Left hindlimb (tissue), 1 donor: ENCODE data around the gene TRPT1.
"Not testable (repeated sequence)": the region's sequence is repeated elsewhere in the genome, so short reads cannot be mapped to it uniquely, and the experiment has no call there.

Experiments
- DNase-seq: peaks from one replicate; pipeline ENCODE4 v3.0.0-alpha.2; 2018

Gene TRPT1

GRCh38 chr11:64258356-64258755 is 32.4 kb upstream of the TRPT1 start:
- DNase-seq = no peak

DNA sequence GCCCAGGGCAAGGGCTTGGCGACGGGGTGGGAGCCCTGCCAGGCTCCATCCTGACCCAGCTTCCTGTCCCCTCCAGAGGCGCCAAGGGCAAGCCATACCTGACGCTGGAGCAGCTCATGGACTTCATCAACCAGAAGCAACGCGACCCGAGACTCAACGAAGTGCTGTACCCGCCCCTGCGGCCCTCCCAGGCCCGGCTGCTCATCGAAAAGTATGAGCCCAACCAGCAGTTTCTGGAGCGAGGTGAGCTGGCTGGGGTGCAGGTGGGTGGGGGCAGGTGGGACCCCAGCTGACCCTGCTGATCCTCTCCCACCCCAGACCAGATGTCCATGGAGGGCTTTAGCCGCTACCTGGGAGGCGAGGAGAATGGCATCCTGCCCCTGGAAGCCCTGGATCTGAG is 30.3 kb upstream of the TRPT1 start:
- DNase-seq = no peak

DNA sequence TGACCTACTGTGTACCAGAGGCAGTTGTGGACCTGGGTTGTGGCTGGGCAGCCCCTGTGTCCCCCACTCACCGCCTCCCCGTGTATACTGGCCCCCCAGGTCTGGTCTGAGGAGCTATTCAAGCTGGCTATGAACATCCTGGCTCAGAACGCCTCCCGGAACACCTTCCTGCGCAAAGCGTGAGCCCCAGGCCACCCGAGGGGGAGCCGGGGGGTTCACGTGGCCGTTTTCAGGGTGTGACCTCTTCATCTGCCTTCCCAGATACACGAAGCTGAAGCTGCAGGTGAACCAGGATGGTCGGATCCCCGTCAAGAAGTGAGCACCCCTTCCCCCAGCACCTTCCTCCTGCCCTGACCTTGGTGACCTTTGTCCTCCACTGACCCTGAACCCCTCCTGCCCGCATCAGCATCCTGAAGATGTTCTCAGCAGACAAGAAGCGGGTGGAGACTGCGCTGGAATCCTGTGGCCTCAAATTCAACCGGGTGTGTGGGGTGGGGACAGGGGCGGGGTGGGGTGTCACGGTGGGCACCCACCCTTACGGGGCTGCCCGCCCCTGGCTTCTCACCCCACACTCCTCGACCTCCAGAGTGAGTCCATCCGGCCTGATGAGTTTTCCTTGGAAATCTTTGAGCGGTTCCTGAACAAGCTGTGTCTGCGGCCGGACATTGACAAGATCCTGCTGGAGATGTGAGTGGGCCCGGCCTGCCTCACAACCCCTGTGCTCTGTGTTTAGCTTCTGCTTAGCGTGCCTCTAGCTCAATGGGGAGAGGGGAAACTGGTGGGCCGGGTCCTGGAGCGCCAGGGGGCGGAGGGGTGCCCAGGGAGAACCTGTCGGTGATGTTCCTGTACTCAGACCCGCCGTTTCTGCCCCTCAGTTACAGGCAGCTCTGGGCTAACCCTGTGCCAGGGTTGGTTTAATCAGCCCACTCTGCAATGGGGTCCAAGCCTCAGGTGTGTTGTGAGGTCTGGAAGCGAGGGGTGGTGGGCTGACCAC is 29.4 kb upstream of the TRPT1 start:
- DNase-seq = no peak

- no peak for DNase-seq
These were observed 28.3 kb upstream of the TRPT1 start for GRCh38 chr11:64254326-64254725.

GRCh38 chr11:64253481-64253880 is 27.5 kb upstream of the TRPT1 start:
- no peak for DNase-seq

DNA sequence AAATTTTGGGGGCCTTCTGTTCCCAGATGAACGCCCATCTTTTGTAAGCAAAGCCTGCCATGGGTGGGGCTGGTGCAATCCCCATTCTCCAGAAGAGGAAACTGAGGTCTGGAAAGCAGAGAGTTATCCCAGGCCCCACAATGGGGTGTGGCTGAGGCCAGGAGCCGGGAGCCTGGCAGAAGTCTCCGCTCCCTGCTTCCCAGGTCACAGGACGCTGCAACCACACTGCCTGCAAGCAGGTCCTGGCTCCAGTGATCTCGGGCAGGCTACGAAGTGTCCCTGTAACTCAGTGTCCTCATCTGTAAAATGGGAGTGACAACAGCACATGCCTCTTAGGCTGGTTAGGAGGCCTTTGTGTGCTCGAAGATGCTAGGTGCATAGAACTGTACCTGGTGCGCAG is 27.1 kb upstream of the TRPT1 start:
- no peak for DNase-seq

GRCh38 chr11:64252003-64252872 is 26.3 kb upstream of the TRPT1 start:
- no peak for DNase-seq

DNA sequence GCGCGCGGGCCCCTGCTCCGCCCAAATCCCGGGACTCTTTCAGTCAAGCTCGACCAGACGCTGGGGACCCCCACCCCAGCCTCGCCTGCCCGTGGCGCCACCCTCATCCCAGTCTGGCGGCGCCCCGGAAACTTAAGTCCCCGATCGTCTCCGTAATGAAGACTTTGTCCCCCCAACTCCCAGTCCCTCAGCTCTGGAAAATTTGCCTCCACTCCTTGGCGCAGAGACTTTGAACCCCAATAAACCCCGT is 25.7 kb upstream of the TRPT1 start:
- DNase-seq = no peak

- no peak for DNase-seq
These were observed 25.2 kb upstream of the TRPT1 start, which contains the start of gene PLCB3 for GRCh38 chr11:64251016-64251752. Gene PLCB3 (plus strand): TSS chr11:64251530. CDS start chr11:64251650, 120 bp downstream.

- no peak for DNase-seq
These were observed 24.5 kb upstream of the TRPT1 start for GRCh38 chr11:64250415-64251015.

- DNase-seq = no peak
These were observed 23.8 kb upstream of the TRPT1 start for GRCh38 chr11:64249563-64250414.

- DNase-seq = no peak
These were observed 23.1 kb upstream of the TRPT1 start for GRCh38 chr11:64249038-64249437.

DNA sequence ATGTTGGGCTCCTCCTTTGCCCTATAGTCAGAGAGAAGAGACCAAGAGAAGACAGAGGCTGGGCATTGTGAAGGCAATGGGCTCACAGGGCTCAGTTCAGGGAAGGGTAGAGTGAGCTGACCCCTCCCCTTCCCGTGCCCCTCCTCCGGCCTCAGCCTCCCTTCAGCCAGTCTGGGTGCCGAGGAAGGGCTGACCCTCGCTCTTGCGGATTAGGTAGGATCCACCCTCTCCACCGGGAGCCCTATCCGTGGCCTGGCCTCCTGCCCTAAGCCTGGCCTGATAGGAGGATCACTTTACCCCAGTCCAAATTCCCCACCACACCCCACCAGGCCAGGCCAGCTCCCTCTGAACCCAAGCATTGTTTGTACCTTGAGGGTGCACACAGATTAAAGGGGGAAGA is 22.6 kb upstream of the TRPT1 start:
- DNase-seq = no peak

DNA sequence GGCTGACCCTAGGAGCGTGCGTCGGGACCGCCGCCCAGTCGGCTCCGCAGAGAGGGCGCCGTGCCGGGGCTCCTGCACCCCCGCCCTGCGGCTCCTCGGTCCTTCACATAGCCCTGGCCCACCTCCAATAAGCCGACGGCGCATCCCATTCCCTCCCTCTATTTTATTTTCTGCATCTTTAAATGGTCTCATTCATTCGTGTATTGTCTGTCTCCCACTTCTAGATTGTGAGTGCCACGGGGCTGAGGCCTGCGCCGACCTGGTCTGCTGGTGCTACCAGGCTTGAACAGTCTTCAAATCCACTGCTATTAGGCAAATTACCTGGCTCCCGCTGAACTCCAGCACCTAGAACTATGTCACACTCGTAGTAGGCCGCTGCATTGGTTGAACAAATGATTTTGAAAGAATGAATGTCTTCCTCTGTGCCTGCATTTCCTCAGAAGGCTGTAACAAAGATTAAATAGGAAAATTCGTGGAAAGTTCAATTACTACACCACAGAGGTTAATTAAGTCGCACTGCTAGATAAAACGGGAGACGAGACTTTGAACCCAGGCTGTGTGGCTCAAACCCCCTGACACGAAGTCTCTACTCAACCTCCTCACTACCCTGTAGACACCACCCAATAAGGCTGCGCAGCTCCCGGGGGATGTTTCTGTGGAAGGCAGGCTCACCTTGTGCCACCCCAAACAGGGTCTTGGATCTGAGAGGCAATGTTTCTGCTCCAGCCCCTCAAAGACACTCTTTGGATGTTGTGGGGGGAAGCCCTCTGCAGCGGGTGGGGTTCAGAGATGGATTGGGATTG is 21.9 kb upstream of the TRPT1 start:
- no peak for DNase-seq

- peak; percentile 93 for DNase-seq
These were observed 21.1 kb upstream of the TRPT1 start, which contains the start of gene PPP1R14B for GRCh38 chr11:64246871-64247728. Gene PPP1R14B (minus strand): TSS chr11:64246943. CDS start chr11:64246673, 270 bp downstream.

- not testable (repeated sequence) for DNase-seq
These were observed 20.6 kb upstream of the TRPT1 start for GRCh38 chr11:64246621-64246870.

- peak; percentile 82 for DNase-seq
These were observed 20.0 kb upstream of the TRPT1 start for GRCh38 chr11:64245797-64246620.

DNA sequence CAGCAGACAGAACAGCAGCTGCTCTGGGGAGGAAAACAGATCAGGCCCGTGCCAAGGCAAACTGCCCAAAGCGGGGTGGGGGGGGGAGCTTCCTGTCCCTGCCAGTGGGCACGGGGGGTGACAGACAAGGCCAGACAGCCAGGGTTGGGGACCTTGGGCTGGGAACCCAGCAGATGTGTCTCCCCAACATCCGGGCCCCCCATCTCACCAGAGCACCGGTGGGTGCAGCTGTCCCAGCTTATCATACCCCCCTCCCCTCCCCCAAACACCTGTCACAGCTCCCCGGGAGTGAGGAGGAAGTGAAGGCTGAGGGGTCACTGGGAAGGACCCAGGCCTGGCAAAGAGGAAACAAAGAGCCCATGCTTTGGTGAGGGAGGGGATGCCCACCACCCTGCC is 19.4 kb upstream of the TRPT1 start:
- peak; percentile 81 for DNase-seq

DNA sequence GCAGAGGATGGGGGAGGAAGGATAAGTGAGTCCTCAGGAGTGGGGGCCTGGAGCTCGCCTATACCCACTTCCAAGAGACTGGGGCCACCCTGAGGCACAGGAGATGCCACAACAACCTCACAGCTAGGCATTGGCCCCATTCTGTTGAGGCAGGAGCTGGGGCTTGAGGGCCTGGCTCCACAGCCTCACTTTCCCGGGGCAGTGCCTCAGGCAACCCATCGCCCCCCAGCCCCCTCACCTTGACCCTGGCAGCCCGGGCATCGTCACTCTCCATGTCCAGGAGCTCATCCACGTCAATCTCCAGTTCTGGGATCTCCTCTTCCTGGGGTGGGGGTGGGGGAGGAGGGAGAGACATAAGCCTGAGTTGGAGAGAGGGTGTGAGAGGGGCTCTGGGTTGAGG is 19.0 kb upstream of the TRPT1 start:
- no peak for DNase-seq
